HuH-7 (cell line): ENCODE measurements around the gene ETS1.

ENCODE experiments used
- DNase-seq: peaks from one replicate; pipeline ENCODE4 v3.0.0; 2011; ENCODE audit warnings: low spot score

ETS1 gene

DNA sequence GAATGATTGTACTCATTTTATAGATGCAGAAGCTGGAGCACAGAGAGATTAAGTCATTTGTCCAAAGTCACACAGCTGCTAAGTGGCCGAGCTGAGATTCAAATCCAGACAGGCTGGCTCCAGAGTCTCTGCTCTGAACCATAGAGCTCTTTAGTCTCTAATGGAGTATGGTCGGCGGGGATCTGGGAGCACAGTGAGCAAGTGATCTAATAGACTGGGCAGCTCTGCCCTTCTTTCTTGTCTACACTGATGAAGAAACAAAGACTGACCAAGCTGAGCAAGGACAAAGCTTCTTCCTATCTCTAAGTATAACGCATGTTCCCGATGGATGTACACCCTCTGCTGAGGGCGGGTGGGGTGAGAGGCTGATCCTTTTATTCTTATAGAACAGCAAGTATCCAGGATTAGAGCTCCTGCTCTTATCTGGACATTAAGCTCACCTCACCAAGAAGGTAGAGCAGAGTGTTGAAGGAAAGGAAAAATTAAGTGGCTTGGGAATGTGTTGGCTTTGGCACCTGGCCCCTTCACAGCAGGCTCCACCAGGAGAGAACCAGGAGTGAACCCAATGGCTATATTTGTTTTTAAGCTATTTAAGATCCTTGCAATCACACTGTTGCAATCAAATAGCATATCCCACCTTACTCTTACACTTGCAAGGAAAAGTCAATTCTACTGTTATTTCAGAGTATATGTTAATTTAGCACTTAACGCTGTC, 68.7 kb downstream of the ETS1 start:
- no peak for DNase-seq

- DNase-seq = no peak
Observed at GRCh38 chr11:128517451-128518230, 69.7 kb downstream of the ETS1 start.

DNA sequence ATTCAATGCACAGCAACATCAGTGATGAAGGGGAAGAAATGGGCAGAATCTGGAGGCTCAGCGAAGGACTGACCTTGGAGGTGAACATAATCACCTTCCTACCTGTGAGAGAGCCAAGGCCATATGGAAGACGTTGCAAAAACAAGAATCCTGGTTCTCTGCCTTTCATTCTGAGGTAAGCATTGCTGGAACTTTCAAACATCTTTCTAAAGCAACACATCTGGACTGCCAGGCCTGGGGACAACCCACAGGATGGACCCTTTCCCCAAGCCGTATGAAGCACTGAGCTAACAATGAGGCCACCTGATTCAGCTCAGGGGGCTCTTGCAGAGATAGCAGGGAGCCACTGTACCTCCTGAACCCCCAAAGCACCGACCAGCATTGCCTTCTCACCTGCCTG, 70.5 kb downstream of the ETS1 start:
- no peak for DNase-seq

DNA sequence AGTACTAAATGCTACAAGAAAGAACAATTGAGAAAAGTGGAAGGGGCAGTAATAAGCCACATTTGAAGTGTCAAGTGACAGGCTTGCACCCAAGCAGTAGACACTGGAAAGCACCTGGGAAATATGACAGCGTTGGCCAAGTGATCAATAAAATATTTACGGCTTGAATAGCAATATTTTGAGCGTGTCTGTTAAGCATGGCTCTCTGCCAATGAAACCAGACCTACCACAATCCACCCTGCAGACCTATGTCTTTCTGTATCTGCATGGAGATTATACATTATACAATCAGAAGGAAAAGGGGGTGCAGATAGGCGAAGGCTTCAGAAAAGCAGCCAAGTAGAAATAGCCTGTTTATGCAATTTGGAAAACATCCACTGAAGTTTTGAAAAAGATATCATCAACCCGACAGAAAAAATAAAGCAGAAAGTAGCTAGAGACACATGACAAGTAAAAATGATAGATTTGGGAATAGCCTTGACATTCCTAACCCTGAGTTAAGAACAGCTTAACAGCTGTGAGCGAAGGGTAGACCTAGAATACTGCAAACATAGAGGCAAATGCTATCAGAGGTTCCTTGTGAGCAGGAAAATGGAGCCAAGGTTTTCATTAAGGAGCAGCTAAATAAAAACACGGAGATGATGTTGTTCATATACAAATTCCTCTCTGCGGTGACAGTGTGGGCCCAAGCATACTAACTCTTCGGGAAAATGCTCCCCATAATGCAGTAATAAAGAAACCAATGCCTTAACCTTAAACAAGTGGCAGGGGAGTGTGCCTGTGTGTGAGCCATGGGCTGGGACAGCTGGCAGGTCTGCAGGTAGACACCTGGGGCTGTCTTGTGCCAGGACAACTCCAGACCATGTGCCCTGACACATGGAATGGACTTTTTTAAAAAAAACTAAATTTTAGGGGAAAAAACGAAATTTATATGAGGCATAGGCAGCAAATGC, 71.3 kb downstream of the ETS1 start:
- no peak for DNase-seq

DNA sequence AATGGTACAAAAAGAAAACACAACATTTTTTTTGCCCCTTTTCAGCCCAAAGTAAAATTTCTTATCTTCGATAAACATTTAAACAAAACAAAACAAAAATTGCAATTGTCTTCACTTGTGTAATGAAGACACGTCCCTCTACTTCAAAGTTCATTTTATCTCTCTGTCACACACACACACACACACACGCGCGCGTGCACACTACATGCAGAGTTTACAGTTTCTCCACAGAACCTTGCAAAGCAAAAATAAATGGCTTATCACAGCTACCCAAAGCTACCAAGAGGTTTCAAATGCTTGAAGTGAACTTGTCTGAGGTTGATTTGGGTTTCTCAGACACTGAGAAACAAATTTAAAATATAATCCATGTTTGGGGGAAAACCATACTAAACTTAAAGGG, 72.3 kb downstream of the ETS1 start:
- DNase-seq = no peak

GRCh38 chr11:128513915-128514681, 73.3 kb downstream of the ETS1 start:
- DNase-seq = no peak

DNA sequence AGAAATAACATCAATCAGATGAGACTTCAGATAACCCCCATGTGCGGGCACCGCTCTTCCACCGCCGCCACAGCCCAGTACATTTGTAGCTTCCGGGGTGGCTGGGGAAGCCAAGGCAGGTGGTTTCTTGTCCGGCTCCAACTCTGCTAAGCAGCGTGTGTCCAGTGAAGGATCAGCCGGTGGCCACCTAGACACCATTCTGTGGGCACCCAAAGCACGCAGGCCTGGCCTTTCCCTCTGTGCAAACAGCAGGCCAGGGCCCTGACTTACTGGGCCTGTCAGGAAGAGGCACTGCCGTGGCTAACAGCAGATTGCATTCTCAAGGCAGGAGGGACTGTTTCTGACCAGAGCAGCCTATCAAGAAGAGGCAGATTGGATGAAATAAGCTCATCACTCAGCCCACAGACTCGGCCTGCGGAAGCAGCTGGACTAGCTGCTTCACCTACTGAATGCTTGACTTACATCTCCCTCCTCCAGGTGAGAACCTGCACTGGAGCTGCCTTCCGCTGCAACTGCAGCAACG, 74.8 kb downstream of the ETS1 start:
- no peak for DNase-seq

- DNase-seq = no peak
Observed at GRCh38 chr11:128511712-128512111, 75.6 kb downstream of the ETS1 start.

DNA sequence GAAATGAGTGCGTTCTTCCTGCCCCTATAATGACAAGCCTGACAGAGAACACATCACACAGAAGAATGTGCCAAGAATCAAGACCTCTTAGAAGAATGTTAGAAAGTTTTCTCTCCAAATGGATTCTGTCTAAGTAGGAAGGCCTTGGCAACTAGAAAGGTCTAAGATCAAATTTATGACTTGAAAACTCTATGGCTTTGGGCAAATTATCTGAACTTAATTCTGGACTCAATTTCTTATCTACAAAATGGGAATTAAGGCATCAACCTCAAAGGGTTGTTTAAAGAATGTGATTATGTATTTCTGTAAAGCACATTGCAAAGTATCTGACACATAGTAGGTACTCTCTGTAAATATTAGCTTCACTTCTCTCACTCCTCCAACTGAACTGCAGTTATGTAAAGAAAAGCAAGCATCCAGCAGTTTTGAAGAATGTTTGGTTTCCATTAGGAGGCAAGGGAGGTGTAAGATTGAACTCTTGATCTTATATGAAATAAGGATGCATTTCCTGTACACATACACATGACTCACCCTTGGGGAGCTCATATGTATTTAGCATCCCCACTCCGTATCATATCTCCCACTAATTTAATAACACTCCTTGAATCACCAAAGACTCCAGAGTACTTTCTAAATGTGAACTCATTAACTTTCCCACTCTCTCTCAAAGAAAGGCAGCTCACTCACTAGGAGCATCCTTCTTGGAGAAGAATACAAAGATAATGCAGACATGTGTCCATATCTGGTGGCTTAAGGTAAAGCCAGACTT, 77.6 kb downstream of the ETS1 start:
- no peak for DNase-seq

DNA sequence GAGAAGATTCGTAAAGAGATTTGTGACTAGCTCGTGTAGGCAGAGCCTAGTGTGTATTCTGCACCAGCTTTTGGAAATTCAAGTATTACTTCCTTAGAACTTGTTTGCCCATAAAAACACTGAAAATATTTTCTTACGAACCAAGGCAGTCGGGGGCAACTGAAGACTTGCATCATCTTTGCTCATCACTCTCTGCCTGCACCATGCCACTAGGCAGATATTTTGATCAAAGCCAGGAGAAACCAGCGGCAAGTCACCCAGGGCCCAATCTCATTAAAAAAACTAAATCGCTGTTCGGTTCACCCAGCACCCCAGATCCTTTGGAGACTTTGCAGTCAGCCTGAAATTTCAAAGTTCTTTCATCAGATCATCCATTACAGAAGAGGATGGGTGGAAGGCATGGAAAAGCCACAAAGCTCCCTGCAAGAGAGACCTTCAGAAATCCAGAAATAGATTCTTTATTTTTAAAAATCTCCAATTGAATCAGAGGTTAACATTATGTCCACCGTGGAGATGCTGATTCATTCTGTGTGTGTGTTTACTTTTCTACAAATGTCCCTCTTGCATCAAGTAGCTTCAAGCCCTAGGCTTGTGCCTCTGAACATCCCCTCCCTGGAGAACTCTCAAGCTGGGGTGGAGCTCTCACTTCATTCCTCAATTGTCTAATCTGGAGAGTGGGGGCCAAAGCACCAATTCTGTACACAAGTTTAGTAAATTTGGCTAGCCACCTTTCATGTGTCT, 78.4 kb downstream of the ETS1 start:
- DNase-seq = no peak

GRCh38 chr11:128507936-128508335, 79.4 kb downstream of the ETS1 start:
- DNase-seq = no peak

DNA sequence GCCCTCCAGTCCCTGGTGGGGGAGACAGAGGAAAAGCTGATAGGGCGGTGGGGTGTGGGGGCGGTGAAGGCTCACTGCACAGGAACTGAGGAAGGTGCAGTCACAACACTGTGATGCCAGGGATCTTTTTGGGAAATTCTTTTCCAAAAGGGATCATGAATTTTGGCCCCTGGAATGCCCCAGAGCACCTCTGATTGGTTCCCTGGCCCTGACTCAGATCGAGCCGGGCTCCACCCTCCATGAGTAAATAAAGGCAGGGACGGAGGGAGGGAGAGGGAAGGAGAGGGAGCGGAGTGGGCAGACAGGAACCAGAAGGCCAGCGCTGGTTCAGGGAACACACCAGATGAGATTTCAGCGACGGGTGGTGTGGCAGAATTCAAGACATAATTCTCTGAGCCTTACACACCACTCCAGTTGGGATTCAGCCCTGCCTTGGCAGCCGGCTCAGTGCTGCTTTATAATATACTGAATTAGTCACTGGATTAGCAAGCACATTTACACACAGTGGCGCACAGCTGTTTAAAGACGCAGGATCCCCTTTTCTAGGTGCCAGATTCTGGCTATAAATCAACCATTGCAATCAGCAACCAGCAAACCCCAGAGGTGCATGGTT, 80.3 kb downstream of the ETS1 start:
- DNase-seq = no peak

DNA sequence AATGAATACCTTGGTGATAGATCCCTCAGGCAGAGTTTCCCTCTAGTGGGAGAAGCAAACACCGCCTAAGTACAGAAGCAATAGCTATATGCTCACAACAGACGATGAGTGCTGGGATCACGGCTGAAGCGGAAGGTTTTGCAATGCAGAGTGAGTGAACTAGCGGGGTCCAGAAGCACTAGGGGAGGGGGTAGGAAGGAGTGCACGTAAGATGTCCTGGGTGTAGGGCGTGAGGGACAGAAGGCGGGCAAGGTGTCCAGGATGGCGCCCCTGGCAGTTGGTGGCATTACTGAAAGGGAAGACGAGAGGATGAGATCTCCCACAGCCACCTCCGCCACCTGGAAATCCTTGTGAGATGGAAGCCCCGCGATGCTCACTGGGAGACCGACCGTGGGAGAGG, 81.0 kb downstream of the ETS1 start:
- DNase-seq = no peak

DNA sequence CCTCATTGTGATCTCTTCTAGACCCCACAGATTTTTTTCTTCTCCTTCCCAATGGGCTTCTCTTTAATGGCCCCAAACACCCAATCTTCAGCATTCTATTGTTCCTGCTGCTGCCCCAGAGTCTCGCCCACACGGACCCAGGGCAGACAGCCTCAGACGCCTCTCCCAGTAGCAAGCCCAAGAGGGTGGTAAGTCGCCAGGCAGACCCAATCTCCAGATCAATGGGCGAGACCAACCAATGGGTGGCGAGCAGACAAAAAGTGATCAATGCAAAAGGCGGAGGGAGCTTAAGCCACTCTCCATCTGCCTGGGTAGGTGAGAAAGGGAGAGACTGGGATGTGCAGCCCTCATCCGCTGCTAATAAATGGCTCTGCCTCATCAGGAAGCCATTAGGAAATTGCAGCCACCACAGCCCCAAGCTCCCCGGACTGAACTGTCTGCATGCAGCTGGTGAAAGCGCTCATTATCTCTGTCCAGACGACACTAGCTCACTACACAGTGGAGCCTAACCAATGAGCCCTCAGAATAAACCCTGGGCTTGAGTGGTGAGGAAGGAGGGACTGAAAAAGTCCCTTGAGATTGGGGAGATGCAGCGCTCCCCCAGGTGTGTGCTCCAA, 81.8 kb downstream of the ETS1 start:
- DNase-seq = no peak

DNA sequence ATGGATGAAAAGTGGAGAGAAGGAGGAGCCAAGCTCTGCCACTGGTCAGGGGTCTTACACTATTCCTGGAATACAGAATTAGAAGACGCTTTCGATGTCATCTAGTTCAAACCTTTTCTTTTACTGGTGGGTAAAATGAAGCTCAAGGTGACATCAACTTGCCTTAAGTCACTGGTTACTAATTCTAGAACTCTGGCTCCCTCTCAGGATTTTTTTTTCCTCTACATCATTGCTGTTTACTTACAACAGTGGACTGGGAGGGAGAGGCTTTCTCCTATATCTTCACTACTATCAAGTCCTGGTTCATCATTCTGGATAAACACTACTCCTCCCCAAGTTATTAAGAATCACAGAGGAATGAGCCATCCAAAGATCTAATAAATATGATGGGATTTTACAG, 82.9 kb downstream of the ETS1 start:
- DNase-seq = no peak

DNA sequence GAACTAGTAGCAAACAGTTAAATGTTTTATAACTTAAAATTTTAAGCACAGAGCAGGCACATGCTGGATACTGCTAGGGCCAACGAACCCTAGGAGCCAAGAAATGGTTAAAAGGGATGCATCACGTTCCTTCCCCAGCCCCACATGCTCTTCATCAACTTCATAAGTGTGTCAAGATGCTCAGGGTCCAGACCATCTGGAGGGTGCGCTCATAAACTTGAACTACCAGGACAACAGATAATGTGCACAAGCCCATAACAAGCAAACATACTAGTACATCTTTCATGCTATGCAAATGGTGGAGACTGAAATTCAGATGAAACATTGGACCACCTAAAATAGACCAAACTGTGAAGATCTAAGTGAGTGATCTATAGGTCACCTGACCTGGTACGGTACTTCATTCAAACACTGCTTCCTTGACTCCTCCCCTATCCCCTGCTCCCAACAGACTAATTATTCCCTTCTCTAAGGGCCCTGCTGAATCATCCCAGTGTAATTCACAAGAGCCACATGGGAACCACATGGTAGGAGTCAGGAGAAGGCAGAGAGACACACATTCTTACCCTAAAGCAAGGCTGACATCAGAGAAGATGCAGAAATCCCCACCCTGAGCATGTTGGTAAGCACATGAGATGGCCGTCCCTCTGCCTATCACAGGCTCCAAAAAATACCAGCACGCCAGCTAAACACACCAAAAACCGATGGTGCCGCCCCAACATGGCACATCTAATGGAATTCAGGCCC, 83.9 kb downstream of the ETS1 start:
- no peak for DNase-seq

GRCh38 chr11:128502726-128503125, 84.6 kb downstream of the ETS1 start:
- DNase-seq = no peak
